CD1c-positive myeloid dendritic cell (primary cell): Measurements from ENCODE around the gene PTPMT1.
"Not testable (repeated sequence)": the region's sequence is repeated elsewhere in the genome, so short reads cannot be mapped to it uniquely, and the experiment has no call there.

Experiments
- DNase-seq: peaks from one replicate; pipeline ENCODE4 v3.0.0-alpha.2; 2016; ENCODE audit errors: extremely low spot score

Gene PTPMT1, protein sequence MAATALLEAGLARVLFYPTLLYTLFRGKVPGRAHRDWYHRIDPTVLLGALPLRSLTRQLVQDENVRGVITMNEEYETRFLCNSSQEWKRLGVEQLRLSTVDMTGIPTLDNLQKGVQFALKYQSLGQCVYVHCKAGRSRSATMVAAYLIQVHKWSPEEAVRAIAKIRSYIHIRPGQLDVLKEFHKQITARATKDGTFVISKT

DNA sequence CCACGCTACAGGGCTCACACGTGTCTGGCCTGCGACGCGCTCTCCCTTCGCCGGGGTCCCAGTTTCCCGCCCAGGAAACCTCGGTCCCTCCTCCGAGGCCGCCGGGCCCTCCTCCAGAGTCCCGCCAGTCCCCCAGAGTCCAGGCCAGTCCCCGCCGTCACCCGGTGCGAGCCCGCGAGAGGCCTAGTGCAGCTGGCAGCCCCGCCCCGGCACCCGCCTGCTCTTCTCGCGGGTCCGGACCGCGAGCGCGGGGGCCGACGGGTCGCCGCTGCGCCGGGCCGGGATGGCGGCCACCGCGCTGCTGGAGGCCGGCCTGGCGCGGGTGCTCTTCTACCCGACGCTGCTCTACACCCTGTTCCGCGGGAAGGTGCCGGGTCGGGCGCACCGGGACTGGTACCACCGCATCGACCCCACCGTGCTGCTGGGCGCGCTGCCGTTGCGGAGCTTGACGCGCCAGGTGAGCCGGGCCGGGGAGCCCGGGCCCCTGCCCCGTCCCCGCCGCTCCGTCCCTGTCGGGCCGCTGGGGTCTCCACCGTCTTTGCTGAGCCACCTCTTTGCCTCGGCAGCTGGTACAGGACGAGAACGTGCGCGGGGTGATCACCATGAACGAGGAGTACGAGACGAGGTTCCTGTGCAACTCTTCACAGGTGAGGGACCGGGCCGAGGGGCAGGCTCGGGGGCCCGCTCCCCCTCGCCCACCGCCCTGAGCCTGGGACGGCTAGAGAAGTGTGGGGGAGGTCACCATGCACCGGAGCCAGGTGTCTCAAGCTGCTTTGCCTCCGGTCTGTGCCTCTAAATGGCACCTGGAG is at the start of gene PTPMT1:
Gene PTPMT1 (plus strand): TSS at position 260 of the 809 bp plus-strand sequence. CDS start 24 bp downstream, at position 284.
- peak; percentile 78 for DNase-seq

DNA sequence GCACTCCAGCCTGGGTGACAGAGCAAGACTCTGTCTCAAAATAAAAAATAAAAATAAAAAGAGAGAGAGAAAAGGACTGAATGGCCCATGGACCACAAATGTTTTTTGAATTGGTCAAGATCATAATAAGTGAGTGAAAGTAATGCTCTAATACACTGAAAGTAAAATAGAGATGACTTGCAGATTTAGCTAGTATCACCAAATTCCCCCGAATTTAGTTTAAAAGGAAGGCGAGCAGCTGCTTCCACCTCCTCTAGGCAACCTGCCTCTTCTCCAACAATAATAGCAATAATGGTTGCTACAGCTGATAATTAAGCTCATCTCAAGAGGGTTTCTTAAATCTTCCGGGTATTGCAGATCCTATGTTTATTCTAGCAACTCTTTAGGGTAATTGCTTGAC is 49.2 kb upstream of the PTPMT1 start:
- peak; percentile 54 for DNase-seq

DNA sequence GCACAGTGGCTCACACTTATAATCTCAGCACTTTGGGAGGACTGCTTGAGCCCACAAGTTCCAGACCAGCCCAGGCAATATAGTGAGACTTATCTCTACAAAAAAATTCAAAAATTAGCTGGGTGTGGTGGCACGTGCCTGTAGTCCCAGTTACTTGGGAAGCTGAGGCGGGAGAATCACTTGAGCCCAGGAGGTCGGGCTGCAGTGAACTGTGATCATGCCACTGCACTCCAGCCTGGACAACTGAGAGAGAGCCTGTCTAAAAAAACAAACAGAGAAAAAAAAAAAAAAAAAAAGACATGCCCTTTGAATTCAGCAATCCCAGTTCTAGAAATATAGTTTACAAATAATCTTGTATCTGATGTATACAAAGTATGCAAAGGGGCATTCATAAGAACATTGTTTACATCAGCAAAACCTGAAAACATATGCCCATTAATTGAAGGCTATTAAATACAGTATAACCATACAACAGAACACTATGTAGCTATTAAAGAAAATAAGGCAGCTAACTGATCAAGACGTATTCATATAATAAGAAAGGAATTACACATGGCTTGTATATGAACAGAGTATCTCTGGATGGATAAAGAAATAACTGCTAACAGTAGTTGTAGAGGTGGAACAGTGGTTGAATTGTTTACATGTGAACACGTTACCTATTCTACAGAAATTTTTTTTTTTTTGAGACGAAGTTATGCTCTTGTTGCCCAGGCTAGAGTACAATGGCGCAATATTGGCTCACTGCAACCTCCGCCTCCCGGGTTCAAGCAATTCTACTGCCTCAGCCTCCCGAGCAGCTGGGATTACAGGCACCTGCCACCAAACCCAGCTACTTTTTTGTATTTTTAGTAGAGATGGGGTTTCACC is 48.2 kb upstream of the PTPMT1 start:
- DNase-seq: no peak

DNA sequence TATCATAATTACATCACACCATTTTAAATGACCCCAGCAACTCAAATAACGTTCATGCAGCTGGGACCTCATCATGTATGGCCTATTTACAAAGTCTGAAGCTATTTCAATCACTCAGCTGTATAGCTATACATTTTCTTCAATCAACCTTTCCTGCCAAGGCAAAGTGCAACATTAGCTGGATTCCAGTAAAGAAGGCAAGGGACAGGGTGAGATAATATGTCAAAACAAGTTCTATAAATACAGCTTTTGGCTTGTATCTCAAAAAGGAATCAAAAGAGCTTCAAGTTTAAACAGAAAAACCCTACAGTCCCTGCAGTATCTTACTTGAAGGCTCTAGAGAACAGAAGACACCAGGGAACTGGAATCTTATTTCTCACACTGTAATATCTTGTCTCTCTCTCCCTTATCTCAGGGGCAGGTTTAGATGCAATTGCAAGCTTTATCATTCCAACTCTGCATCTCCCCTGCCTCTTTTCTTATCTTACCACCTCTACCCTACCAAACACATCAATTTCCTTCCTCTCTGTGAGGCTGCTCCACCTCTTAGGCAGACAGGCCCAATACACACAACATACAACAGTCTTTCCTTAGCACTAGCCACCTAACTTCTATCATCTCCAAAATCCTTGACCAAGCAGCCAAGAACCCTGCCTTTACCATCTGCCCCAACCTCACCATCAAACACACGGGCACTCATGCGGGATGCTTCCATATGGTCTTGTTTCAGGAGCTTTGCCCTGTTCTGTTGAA is 47.0 kb upstream of the PTPMT1 start:
- DNase-seq: no peak

DNA sequence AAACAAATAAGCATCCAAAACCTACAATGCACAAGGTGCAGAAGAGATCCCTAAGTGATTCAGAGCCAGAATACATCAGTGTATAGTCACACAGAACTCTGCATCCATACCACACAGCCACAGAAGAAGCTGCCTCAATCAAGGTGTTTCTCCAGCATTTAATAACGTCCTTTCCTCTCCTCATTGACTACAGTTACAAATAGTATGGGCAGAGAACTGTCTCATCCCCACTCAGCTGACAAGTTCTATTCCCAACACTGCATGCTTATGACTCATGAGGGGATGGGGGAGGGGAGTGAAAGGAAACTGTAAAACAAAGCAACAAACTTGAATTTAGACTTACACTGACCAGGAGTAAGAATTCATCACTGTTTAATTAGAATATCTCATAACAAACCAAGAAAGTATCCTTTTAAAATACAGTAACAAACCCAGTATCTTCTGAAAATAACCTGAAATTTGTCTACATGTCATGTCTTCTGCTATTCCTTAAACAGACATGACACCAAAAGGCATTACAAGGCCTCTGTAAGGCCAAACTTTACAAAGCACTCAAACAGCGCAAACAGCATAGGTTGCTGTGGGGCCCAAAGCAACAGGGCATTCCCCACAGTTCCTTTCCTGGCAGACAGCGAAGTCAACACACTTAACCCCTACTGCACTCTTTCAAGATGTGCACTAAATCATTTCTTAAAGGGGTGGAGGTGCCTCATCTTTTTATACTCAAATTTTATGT is 41.7 kb upstream of the PTPMT1 start:
- peak; percentile 68 for DNase-seq

DNA sequence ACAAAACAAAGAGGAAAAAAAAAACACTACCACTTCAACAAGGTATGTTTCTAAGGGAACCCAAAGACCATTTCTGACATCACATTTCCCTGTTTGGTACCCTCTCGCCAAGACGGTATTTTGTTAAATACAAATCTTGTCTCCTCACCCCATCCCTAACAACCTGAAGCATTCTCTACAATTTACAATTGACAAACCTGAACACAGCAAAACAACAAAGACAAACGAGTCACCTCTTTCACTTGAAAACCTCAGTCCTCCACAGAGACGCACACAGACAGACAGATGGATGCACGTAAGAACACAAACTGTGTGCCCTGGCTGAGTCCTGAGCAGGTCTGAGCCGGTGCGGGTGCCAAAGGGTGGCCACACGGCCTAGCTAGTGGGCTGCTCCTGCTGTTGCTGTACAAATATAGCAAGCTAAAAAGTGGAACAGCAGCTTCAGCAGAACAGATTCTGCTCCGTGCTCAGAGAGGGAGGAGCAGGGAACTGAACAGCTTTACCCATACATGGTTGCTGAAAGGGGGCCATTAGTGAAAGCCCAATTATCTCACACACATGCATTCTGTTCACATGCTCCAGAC is 41.0 kb upstream of the PTPMT1 start:
- DNase-seq: no peak

DNA sequence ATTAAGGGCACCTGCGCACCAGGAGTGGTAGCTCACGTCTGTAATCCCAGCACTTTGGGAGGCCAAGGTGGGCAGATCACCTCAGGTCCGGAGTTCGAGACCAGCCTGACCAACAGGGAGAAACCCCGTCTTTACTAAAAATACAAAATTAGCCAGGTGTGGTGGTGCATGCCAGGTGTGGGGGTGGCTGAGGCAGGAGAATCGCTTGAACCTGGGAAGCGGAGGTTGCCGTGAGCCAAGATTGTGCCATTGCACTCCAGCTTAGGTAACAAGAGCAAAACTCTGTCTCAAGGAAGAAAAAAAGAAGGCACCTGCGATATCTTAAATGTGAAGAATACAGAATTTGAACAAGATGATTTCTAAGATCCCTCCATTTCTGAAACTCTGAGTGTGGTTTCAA is 39.4 kb upstream of the PTPMT1 start:
- not testable (repeated sequence) for DNase-seq

DNA sequence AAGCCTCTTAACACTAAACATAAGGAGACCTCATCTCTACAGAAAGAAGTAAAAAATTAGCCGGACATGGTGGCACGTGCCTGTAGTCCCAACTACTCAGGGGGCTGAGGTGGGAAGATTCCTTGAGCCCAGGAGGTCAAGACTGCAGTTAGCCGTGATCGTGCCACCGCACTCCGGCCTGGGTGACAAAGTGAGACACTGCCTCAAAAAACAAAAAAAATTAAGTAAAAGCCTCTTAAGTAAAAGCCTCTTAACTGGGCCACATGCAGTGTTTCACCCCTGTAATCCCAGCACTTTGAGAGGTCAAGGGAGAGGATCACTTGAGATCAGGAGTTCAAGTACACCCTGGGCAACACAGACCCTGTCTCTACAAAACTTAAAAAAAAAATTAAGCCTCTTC is 38.2 kb upstream of the PTPMT1 start:
- no peak for DNase-seq

DNA sequence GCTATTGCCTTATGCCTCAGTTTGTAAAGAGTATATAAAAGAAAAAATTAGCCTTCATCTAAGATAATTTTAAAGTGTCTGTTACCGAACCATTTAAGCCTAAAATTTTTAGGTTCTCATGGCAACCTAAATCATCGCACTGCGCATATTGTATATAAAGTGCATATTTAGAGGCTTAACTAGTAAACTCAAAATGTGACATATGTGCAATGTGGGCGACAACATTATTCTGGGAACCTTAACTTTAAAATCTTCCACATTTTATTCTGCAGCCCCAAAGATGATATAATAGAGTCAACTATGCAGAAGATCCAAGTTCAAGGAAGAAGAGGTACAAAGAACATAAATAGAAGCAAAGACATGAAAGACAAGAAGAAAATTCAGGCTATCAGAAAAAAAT is 35.4 kb upstream of the PTPMT1 start:
- no peak for DNase-seq

DNA sequence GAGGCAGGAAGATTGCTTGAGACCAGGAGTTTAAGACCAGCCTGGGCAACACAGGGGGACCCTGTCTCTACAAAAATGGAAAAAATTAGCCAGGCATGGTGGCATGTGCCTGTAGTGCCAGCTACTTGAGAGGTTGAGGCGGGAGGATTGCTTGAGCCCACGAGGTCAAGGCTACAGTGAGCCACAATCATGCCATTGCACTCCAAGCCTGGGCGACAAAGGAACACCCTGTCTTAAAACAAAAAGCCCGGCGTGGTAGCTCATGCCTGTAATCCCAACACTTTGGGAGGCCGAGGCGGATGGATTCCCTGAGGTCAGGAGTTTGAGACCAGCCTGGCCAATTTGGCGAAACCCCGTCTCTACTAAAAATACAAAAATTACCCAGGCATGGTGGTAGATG is 34.7 kb upstream of the PTPMT1 start:
- not testable (repeated sequence) for DNase-seq

DNA sequence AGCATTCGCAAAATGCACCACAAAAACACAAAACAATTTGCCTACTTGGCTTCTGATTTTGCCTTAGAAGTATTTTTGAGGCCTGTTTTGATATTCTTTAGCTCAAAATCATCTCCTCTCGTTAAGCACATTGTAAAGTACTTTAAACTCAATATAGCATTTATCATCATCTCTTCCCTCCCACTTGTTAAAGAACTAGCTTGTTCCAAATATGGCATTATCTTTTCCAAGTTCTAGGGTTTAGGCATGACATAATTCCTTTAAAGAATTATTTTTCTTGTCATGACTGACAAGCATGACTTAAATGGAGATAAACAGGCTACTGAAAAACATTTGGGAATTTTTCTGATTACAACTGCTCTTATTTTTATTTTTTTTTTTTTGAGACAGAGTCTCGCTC is 33.7 kb upstream of the PTPMT1 start:
- DNase-seq: no peak

DNA sequence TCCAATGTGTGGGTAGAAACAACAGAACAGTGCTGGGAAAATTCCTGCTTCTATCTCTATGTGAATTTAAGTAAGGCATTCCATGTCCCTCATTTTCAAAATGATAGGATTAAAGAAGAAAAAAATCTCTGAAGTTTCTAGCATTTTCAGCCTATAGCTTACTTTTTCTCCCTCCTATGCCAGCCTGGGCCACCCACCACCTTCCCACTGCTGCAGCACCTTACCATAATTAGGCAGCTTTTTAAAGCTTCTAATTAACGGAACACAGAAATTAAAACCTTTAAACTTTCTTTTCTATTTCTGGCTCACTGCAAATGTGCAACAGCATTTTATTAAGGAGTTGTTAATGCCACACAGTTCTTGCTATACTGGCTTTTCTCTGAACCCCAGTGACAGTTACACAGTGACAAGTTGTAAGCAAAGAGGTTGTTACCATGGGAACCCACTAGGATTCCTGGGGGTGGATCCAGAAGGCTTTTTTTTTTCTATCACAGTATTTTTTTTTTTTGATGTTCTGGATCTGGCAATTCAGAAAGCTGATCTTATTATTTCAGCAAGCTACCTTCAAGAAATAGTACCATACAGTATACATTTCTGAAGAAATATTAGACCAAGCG is 32.7 kb upstream of the PTPMT1 start:
- peak; percentile 54 for DNase-seq

DNA sequence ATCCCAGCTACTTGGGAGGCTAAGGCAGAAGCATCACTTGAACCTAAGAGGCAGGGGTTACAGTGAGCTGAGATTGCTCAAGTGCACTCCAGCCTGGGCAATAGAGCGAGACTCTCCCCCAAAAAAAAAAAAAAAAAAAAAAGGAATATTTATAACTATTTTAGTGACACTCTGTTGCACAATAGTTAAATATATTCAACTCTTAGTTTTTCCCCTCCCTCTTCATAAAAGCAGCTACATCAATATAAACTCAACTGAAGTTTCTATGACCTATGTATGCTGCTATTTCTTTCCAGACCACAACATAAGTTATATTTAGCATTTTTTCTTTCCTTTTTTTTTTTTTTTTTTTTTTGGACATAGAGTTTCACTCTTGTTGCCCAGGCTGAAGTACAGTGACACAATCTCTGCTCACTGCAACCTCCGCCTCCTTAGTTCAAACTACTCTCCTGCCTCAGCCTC is 31.7 kb upstream of the PTPMT1 start:
- no peak for DNase-seq

DNA sequence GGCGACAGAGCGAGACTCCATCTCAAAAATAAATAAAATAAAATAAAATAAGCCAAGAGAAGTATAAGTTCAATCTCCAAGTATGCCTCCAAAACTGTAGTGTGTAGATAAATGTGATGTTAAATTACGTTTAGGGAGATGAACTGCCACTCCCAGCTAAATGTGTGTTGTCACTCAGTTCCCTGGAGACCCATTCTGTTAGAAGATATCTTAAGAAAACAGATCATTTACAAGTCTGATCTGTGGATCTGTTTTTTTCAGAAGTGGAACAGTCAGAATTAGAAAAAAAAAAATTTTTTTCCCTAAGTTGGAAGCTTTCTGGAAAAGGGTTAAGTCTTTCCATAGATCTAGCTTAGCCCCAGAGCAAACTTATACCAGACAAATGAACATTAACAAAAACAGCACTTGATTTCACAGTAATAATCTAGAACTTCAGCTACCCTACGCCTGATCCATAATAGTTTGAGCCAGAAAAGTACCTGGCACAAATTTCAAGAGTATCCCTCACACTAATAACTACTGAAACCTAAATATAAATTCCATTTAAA is 30.6 kb upstream of the PTPMT1 start:
- no peak for DNase-seq

DNA sequence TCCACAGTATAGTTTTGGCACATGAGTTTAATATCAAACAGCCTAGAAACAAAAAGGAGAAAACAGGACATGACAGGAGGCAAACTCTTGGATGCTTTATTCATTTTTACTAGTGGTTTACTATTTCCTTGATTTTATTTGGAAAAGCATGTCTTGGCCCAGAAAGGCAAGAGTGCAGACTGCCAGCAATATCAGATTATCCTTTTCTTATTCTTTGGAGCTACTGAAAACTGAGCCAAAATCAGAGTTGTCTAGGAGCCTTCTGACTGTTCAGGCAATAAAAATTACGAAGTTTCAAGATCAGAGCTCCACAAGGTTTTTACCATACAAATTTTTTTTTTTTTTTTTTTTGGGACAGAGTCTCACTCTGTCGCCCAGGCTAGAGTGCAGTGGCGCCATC is 28.5 kb upstream of the PTPMT1 start:
- DNase-seq: no peak

DNA sequence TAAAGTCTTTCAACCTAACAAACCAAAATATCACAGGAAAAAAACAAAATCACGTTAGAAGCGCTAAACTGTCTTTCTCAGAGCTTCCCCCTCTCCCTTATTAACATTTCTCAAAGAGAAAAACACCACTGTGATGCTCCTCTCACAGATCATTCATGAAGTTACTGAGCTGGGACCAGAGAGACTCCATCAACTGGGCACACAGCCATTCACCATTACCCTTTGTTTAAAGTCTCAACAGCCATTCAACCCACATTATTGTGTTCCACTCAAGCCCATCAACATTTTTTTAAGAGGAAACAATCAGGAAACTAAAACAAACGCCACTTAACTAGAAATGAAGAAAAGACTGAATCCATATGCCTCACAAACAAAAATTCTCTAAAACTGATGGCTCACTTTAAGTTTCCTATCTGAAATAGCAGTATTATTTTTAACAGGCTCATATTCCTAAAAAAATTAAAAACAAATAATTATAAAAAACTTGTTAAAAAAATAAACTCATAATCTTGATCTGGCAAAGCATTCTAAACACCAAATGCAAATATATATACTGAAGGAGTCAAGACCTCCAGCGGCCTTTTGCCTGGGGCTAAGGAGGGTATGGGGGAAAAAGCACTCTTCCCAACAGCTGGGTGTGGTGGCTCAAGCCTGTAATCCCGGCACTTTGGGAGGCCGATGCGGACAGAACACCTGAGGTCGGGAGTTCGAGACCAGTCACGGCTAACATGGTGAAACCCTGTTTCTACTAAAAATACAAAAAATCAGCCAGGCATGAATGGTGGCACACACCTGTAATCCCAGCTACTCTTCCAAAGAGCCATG is 26.4 kb upstream of the PTPMT1 start:
- no peak for DNase-seq

DNA sequence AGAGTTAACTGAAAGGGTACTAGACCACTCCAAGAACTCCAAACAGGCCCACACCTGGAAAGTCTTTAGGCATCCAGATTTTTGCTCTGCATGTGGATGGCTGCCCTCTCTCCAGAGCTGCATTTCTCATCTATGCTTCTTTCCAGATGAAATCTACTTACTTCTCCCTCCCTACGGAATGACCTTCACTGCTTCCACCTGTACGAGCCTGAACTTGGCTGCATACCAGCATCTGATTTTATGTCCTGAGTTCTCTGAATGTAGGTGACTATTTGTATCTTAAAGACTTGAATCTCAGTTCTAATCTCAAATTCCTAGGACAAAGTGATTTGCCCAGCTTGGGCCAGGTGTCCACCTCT is 25.7 kb upstream of the PTPMT1 start:
- DNase-seq: no peak

DNA sequence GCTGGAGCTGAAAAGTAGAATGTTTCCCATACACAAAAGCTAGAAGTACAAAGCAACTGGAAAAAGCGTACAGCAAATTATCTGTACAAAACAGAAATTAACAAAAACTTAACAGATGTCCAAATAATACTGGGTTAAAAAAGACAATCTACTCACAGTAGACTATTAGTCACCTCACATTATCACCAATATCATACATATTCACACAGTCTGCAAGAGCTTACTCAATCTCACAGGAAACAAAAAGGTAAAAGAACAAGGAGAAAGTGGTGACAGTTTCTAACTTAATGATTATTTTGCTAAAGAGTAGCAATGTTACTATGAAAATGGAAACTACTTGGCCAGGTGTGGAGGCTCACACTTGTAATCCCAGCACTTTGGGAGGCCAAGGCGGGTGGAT is 24.3 kb upstream of the PTPMT1 start:
- no peak for DNase-seq

DNA sequence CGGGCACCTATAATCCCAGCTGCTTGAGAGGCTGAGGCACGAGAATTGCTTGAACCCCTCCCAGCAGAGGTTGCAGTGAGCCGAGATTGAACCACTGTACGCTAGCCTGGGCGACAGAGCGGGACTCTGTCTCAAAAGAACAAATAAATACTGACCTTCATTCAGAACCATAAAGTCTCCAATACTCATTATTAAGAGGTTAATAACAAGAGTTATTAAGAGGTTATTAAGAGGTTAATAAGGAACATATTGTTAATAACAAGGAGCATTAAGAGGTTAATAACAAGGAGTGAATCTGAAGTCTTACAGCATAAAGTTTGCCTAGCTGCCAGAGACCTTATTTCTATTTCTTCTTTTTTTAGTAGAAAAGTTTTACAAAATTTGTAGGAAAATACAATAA is 20.1 kb upstream of the PTPMT1 start:
- DNase-seq: no peak
